NCI-H2107 treated with DMSO at 0.1 percent for 48 hours (cell line): ENCODE measurements around the gene CACNA1C.

ENCODE experiments used
- DNase-seq: peaks from one replicate; lab custom pipeline; 2025; ENCODE audit not compliant: unreplicated experiment; lab: John Stamatoyannopoulos, UW

CACNA1C gene

GRCh38 chr12:2649201-2650030 lies 596.6 kb downstream of the CACNA1C start:
- no peak for DNase-seq

GRCh38 chr12:2650261-2651067 lies 597.7 kb downstream of the CACNA1C start:
- DNase-seq: no peak

GRCh38 chr12:2651068-2651965 lies 598.5 kb downstream of the CACNA1C start:
- no peak for DNase-seq

- DNase-seq: no peak
Observed at GRCh38 chr12:2652011-2652400, 599.2 kb downstream of the CACNA1C start.

GRCh38 chr12:2652401-2653081 lies 599.8 kb downstream of the CACNA1C start:
- no peak for DNase-seq

- no peak for DNase-seq
Observed at GRCh38 chr12:2653461-2653965, 600.7 kb downstream of the CACNA1C start.

GRCh38 chr12:2654311-2654710 lies 601.5 kb downstream of the CACNA1C start:
- DNase-seq: no peak

- no peak for DNase-seq
Observed at GRCh38 chr12:2654741-2655140, 602.0 kb downstream of the CACNA1C start.

GRCh38 chr12:2662524-2662923 lies 609.7 kb downstream of the CACNA1C start:
- DNase-seq: no peak

GRCh38 chr12:2664721-2665577 lies 612.2 kb downstream of the CACNA1C start:
- no peak for DNase-seq

- DNase-seq: no peak
Observed at GRCh38 chr12:2666411-2666810, 613.6 kb downstream of the CACNA1C start.

GRCh38 chr12:2666846-2667245 lies 614.1 kb downstream of the CACNA1C start:
- DNase-seq: no peak

- DNase-seq: no peak
Observed at GRCh38 chr12:2667716-2668440, 615.1 kb downstream of the CACNA1C start.

- DNase-seq: no peak
Observed at GRCh38 chr12:2668816-2669215, 616.0 kb downstream of the CACNA1C start.

- DNase-seq: no peak
Observed at GRCh38 chr12:2669560-2669959, 616.8 kb downstream of the CACNA1C start.

- DNase-seq: no peak
Observed at GRCh38 chr12:2672863-2673262, 620.1 kb downstream of the CACNA1C start.

- no peak for DNase-seq
Observed at GRCh38 chr12:2673966-2674810, 621.4 kb downstream of the CACNA1C start.

GRCh38 chr12:2675776-2676175 lies 623.0 kb downstream of the CACNA1C start:
- DNase-seq: no peak
